ENCODE data around the gene GSK3A. TPM values are rescaled to one million over a fixed set of nuclear protein-coding genes. Genes with fewer than 3 reads are reported as not detected.

GSK3A gene
- total RNA-seq (2012; rRNA removed) (6.9 and 8.1 TPM in 2 replicates), polyA plus RNA-seq (2012; rRNA removed) (41.4 and 43.3 TPM in 2 replicates), Bru-seq, nascent RNA (percentile 67 among the genes with signal in this experiment), BruChase-seq, experiment 1, labeled RNA remaining after a 6-hour chase (percentile 81 among the genes with signal in this experiment), BruChase-seq, experiment 2, labeled RNA remaining after a 2-hour chase (percentile 72 among the genes with signal in this experiment)
- 24.3 and 37.8 TPM in 2 replicates for polyA plus RNA-seq (2012; cell fraction: cytosol; rRNA removed)
- polyA plus RNA-seq (2012; cell fraction: nucleus; rRNA removed; ENCODE audit: low replicate concordance) = 37.0 and 39.0 TPM in 2 replicates
- long read RNA-seq, transcript GSK3A-201 (11 exons, 2,188 nt) = major isoform, 13 of 20 reads
- long read RNA-seq, partial matches to known transcripts = 1 of 20 reads
- long read RNA-seq, other reads (novel, unspliced or antisense) = 4 of 20 reads

DNA sequence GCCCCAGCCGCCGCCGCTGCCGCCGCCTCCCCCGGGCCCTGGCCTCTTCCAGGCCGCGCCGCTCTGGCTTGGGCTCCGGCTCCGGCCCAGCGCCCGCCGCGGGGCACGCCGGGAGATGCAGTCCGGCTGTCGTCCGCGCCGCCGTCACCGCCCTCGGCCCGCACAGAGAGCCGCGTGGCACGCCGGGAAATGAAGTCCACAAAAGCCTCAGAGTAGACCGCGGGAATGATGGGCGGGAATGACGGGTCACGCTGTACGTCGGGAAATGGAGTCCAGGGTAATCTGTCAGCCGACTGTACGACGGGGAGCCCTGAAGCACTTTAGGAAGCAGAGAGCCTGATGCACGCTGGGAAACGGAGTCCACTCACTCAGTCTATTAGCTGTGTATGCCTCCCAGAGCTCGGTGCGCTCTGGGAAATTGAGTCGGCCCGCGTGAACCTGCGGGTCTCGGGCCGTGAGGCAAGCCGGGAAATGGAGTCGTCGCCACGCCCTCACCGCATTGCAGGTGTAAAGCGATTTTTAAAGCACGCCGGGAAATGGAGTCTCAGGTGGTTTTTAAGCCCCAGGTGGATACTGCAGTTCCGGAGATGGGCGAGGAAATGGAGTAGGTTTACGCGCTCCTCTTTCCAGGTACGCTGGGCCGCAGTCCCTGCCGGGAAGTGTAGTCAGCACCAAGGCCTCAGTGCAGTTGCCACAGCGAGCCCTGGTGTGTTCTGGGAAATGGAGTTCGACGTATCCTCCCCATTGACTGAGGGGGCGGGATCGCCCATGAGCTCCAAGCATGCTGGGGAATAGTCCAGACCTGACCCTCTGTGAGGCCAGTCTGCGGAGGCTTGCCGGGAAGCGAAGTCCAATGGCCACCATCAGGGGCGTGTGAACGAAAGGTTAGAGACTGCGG is at the start of gene GSK3A:
Gene GSK3A, minus strand, starts transcription at position 91 of the 898 bp plus-strand sequence. CDS start 137 bp downstream, outside the sequence.
- DNase-seq (peak; percentile 99), ATAC-seq (ENCODE audit: low read depth) (peak; percentile 76)
- Histone ChIP-seq H2BK20ac (ENCODE audit: low read depth, low read length) (no peak within 1 kb of the TSS), H3K9ac (ENCODE audit: low read depth, low read length) (peak within 1 kb of the TSS; percentile 98), H3K27ac (ENCODE audit: insufficient read depth, low read length) (peak within 1 kb of the TSS; percentile 83), H3K14ac (replicated peaks; ENCODE audit: low read depth, low read length) (peak within 1 kb of the TSS; percentile 98), H2BK15ac (ENCODE audit: low read depth, low read length) (peak within 1 kb of the TSS; percentile 4; the same call in 1 of the 3 replicates), H3K27me3 (ENCODE audit: control insufficient read depth, insufficient read depth, low read length) (no peaks in the 10 kb centered on the region), H3K18ac (ENCODE audit: low read depth, low read length) (0 out of 2 replicates have a peak within 1 kb of the TSS, but pooled peaks have one; percentile 22), H3K9me1 (ENCODE audit: insufficient read depth, low read length) (peaks cover 4% of the 10 kb centered on the region; the same call in 1 of the 2 replicates), H3K4me3 (ENCODE audit: insufficient read depth, low read depth, low read length) (peak within 1 kb of the TSS; percentile 91), H4K20me1 (ENCODE audit: insufficient read depth, low read length) (peaks cover 15% of the 10 kb centered on the region), H3K9me3 (ENCODE audit: control insufficient read depth, insufficient read depth, low read length) (no peaks in the 10 kb centered on the region), H3K23ac (ENCODE audit: low read depth, low read length) (peak within 1 kb of the TSS; percentile 98), H2BK5ac (ENCODE audit: low read depth, low read length, poor library complexity, severe bottlenecking) (peak within 1 kb of the TSS; percentile 41), H3K79me1 (ENCODE audit: low read depth in 1 of 2, low read length in 2 of 2) (peaks cover 17 to 66% of the 10 kb centered on the region in 2 experiments), H4K5ac (ENCODE audit: low read depth, low read length) (peak within 1 kb of the TSS; percentile 66), H2BK120ac (ENCODE audit: low read depth, low read length) (peak within 1 kb of the TSS; percentile 17; the same call in 1 of the 2 replicates), H2AFZ (replicated peaks; ENCODE audit: low read length, poor library complexity) (peak within 1 kb of the TSS; percentile 93), H3K4me1 (ENCODE audit: control insufficient read depth, insufficient read depth, low read length) (peaks cover 8% of the 10 kb centered on the region), H4K91ac (ENCODE audit: insufficient read depth, low read depth, low read length) (peak within 1 kb of the TSS; percentile 63; the same call in 1 of the 2 replicates), H3K4me2 (ENCODE audit: low read depth, low read length) (peak within 1 kb of the TSS; percentile 96), H3K4ac (ENCODE audit: low read depth, low read length) (peak within 1 kb of the TSS; percentile 79), H2AK9ac (replicated peaks; ENCODE audit: low read depth, low read length, poor library complexity) (peak within 1 kb of the TSS; percentile 95), H3K56ac (ENCODE audit: extremely low read depth, insufficient read depth, low read length) (peak within 1 kb of the TSS; percentile 90), H3K36me3 (ENCODE audit: control insufficient read depth, insufficient read depth, low read length) (peaks cover 10% of the 10 kb centered on the region), H4K8ac (ENCODE audit: low read depth in 2 of 2, low read length in 2 of 2) (peak within 1 kb of the TSS; percentile 16 to 86), H2AK5ac (ENCODE audit: low read depth, low read length) (peak within 1 kb of the TSS; percentile 63; the same call in 1 of the 2 replicates)
- intact Hi-C loops (cut with micrococcal nuclease) (loop anchor here (2.0 to 5.0 kb wide), 3 partner anchors 22 to 135 kb away; partner anchors contain the start of genes POU2F2 and ZNF526), in situ Hi-C loops (cut with MboI; ENCODE audit: low sequenced_read_pairs) (no loop called here), dilution Hi-C loops (cut with HindIII; ENCODE audit: low sequenced_read_pairs, unreplicated experiment) (no loop called here)
- BruUV-seq (replicated peaks) = no TSS peak
- ChIA-PET CTCF (interaction anchor here (0.6 to 5.0 kb wide), 3 partner anchors 10 to 1908 kb away, joined by 3 to 29 read pairs (median 4); no protein-coding TSS in a partner anchor), POLR2A (ENCODE audit: unreplicated experiment) (interaction anchor here (1.1 kb wide), 1 partner anchor 9 kb away, joined by 4 read pairs; no protein-coding TSS in a partner anchor)
- 0% methylated on average over 55 of the region's 76 CpGs; no CpG with 5 or more reads in 1 of the 2 experiments for WGBS, 2 experiments (ENCODE audit: extremely low coverage in 2 of 2, insufficient read length in 1 of 2)
- no peak for TF ChIP-seq CTCF (conservative IDR thresholded peaks at IDR 0.05; ENCODE audit: low read depth, low read length)
- TF ChIP-seq, protein P1, sequence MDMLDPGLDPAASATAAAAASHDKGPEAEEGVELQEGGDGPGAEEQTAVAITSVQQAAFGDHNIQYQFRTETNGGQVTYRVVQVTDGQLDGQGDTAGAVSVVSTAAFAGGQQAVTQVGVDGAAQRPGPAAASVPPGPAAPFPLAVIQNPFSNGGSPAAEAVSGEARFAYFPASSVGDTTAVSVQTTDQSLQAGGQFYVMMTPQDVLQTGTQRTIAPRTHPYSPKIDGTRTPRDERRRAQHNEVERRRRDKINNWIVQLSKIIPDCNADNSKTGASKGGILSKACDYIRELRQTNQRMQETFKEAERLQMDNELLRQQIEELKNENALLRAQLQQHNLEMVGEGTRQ (IDR thresholded peaks at IDR 0.05; ENCODE audit: low read depth, low read length) = peak; percentile 47; the same call in 1 of the 2 replicates
- TF ChIP-seq POLR2A (IDR thresholded peaks at IDR 0.05; ENCODE audit: low read depth, low read length) = peak; percentile 91
- TF ChIP-seq MAZ (IDR thresholded peaks at IDR 0.05; ENCODE audit: borderline replicate concordance, low read depth, low read length) = peak; percentile 59
- TF ChIP-seq MXI1 (IDR thresholded peaks at IDR 0.05; ENCODE audit: borderline replicate concordance, low read depth, low read length) = peak; percentile 96
- TF ChIP-seq NFE2L2 (IDR thresholded peaks at IDR 0.05; ENCODE audit: low read depth, low read length) = no peak
- no peak for TF ChIP-seq MAFK (IDR thresholded peaks at IDR 0.05; ENCODE audit: low read depth, low read length)
- TF ChIP-seq RAD21 (IDR thresholded peaks at IDR 0.05; ENCODE audit: low read length) = peak; percentile 15; the same call in 1 of the 2 replicates
- TF ChIP-seq SMC3 (IDR thresholded peaks at IDR 0.05; ENCODE audit: low read depth, low read length) = 0 out of 2 replicates have a peak, but pooled peaks have one; percentile 5
- peak; percentile 89 for TF ChIP-seq CEBPB (IDR thresholded peaks at IDR 0.05; ENCODE audit: low read depth, low read length)

All from IMR-90 (cell line).